ENCODE measurements around the gene ADGRV1.
"Not testable (repeated sequence)": the region's sequence is repeated elsewhere in the genome, so short reads cannot be mapped to it uniquely, and the experiment has no call there.

The ADGRV1 gene

DNA sequence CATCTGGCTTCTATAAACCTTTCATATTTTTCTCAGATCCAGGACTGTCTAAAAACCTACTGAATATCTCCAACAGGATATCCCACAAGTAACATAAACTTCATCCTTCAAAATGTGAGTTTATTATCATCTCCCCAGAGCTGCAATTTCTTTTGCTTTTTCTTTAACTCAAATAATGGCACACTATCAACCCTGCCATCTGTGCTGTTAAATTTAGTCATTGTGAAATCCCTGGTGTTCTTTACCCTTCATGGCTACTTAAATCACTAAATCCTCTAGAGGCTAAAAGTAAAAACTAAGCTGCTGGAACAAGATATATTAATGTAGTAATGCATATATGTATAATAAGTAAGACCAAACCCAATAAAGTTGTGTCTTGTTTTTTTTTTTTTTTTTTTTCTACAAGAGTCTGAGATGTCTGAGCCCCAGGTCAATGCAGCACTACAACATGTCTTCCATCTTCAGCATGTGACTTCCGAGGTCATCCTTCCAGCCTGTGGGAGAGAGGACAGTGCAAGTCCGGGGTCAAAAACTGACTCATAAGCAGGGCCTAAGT is 362.9 kb downstream of the ADGRV1 start:
- DNase-seq, result no peak

GRCh38 chr5:90924222-90924621 is 365.6 kb downstream of the ADGRV1 start:
- not testable (repeated sequence) for DNase-seq

DNA sequence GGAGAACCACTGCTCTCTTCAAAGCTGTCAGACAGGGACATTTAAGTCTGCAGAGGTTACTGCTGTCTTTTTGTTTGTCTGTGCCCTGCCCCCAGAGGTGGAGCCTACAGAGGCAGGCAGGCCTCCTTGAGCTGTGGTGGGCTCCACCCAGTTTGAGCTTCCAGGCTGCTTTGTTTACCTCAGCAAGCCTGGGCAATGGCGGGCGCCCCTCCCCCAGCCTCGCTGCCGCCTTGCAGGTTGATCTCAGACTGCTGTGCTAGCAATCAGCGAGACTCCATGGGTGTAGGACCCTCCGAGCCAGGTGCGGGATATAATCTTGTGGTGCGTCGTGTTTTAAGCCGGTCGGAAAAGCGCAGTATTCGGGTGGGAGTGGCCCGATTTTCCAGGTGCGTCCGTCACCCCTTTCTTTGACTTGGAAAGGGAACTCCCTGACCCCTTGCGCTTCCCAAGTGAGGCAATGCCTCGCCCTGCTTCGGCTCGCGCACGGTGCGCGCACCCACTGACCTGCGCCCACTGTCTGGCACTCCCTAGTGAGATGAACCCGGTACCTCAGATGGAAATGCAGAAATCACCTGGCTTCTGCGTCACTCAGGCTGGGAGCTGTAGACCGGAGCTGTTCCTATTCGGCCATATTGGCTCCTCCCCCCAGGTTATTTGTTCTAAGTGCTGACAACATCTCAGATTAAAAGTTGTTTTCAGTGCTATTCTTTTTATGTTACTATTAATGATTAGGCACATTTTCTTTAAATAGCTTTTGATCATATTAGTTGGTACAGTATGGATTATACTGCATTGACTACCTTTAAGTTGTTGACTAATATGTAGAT is 370.6 kb downstream of the ADGRV1 start:
- peak in 1 of 2 experiments; percentile 21 for DNase-seq

- DNase-seq, result no peak
Observed at GRCh38 chr5:90930062-90930461, 371.5 kb downstream of the ADGRV1 start.

GRCh38 chr5:90930756-90931431 is 372.3 kb downstream of the ADGRV1 start:
- DNase-seq, result no peak

DNA sequence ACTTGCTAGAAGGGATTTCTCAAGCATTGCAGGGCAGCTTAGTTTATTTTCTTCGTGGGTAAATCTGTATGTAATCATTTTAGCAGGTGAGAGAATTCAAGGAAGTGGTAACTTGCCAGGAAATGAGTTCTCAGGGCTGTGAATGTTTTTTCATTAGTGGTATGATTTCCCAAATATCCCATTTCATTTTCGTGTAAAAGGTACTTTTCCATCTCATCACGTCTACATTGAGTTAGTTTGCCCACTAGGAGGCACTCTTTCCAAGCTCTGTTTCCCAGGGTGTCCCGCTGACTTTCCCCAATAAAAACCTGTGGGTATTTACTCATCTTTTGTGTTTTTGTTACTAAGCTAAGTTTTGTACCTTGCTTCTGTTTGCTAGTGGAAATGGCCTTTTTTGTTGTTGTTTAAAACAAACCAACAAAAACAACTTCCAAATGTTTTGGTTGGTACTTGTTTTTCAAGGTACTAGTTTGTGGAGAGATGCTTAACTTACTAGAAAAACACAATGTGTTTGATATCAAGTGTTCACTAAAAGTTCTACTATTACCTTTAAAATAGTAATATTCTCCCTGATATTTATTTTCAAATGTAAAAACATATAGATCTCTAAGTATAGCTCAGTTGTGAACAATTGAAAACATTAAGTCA is 373.6 kb downstream of the ADGRV1 start:
- peak in 1 of 2 experiments; percentile 58 for DNase-seq

GRCh38 chr5:90933298-90933697 is 374.7 kb downstream of the ADGRV1 start:
- no peak for DNase-seq

GRCh38 chr5:90934091-90934719 is 375.6 kb downstream of the ADGRV1 start:
- DNase-seq, result no peak

GRCh38 chr5:90934738-90935137 is 376.1 kb downstream of the ADGRV1 start:
- no peak for DNase-seq

- DNase-seq, result no peak
Observed at GRCh38 chr5:90939211-90939610, 380.6 kb downstream of the ADGRV1 start.

- DNase-seq, result peak in 1 of 2 experiments; percentile 9
Observed at GRCh38 chr5:90940227-90940995, 381.8 kb downstream of the ADGRV1 start.

DNA sequence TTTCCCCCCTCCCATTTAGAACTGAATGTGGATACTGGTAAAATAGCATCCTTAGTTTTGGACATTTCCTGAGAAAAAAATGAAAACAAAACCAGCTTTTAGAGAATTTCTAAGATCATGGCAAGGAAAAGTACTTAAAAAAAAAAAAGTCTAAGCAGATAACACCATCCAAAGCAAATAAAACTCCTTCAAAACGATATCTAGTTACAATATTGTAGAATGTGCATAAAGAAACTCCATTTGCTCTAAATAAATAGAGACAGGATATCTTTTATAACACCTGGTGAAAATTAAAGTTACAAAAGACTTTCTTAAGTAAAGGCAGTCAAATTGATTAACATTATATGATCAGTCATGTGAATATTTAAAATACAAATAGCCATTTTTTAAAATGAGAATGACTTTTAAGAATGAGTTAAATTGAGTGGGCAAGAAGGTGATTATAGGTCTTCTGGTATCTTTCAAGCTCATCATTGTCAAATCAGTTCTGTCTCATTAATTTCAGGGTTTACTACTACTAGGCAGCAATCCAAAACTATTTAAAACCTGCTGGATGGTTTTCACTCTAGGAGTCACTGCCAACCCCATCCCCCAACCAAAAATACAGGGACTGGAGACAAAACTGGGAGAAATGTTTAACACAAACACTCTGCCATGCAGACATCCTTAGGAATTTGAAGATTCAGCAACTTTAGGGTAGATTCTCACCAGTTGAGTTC is 382.6 kb downstream of the ADGRV1 start:
- DNase-seq, result no peak

DNA sequence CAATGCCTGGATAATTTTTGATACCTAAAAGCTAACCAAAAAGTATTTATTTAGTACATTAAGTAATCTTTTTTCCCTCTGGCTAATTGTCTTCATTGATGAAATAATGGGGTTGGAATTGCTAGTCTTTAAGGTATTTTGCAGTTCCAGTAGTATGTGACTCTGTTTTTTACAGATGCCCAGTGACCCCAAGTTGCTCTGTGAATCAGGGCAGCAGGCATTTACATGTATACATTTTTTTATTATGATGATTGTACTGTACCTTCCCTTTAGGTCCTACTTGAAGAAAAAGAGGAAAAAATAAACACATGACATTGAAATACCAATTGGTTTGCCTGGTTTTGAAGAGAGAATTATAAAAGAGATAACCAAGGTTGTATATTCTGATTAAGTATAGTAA is 385.5 kb downstream of the ADGRV1 start:
- DNase-seq, result no peak

GRCh38 chr5:90947667-90948066 is 389.1 kb downstream of the ADGRV1 start:
- no peak for DNase-seq

GRCh38 chr5:90948969-90949368 is 390.4 kb downstream of the ADGRV1 start:
- DNase-seq, result no peak

DNA sequence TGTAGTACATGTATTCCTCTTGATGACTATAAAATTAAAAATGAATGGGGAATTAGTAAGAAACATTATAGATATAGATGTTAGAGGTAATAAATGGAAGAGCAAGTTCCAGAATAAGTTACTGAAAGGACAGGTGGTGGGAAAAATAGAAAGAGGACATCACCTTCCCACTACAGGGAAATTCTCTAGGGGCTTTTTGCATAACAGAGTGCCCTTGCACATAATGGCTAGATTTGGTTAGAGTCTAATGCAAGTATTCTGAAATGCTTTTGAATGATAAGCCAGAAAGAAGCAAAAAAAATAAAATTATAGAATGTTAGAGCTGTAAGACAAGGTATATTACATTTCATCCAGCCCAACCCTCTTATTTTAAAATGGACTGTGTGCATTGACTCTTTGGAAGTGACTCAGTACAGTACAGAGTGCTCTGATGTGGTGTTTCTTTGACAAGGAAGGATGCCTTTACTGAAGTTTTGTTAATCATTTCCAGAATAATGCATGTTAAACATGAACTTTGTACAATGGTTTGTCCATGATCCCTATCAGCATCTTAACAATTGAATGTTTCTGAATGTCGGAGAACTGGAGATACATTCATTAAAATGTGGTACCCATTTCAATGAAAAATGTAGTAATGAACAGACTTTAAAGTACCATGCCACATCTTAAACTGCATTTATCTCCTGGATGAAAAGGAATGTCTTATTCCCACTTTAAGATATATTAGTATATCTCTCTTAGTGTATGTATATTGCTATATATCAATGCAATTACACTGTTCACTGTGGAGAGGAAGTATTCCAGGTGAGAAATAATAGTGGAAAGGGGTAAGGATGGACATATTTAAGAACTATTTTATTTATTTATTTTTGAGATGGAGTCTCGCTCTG is 391.1 kb downstream of the ADGRV1 start:
- DNase-seq, result peak in 1 of 2 experiments; percentile 19

GRCh38 chr5:90955001-90955635 is 396.5 kb downstream of the ADGRV1 start:
- no peak for DNase-seq

DNA sequence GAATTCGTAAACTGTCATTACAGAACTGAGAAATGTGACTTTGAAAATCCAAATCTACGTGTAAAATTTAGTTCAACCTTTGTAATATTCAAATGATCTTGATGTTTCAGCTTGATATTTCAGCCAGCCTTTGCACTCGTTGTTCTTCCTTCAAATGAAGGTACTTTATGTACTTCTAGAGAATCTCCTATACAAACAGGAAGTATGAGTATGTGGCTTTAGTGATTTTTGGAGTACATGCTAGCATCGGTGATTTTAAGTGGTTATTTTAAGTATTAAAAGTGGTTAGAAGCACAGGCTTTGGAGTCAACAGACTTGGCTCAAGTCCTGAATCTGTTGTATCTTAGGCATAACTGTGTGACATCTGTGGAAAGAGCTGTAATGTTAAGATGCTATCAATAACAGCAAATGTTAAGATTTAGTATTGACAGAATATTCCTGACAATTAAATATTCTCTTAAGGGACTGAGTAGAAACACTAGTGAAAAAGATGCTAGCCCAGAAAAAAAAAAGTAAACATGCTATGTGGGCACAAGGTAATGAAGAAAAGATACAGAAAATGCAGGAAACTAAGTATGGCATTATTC is 398.0 kb downstream of the ADGRV1 start:
- DNase-seq, result no peak

- DNase-seq, result no peak
Observed at GRCh38 chr5:90957906-90958305, 399.3 kb downstream of the ADGRV1 start.
